ENCODE data around the gene SYNJ1. TPM values are rescaled to one million over a fixed set of nuclear protein-coding genes. Genes with fewer than 3 reads are reported as not detected.

SYNJ1 gene
- total RNA-seq, 1 donor from 2014 or later, result 36.8 TPM

- no peak for DNase-seq
- TF ChIP-seq, protein P1, sequence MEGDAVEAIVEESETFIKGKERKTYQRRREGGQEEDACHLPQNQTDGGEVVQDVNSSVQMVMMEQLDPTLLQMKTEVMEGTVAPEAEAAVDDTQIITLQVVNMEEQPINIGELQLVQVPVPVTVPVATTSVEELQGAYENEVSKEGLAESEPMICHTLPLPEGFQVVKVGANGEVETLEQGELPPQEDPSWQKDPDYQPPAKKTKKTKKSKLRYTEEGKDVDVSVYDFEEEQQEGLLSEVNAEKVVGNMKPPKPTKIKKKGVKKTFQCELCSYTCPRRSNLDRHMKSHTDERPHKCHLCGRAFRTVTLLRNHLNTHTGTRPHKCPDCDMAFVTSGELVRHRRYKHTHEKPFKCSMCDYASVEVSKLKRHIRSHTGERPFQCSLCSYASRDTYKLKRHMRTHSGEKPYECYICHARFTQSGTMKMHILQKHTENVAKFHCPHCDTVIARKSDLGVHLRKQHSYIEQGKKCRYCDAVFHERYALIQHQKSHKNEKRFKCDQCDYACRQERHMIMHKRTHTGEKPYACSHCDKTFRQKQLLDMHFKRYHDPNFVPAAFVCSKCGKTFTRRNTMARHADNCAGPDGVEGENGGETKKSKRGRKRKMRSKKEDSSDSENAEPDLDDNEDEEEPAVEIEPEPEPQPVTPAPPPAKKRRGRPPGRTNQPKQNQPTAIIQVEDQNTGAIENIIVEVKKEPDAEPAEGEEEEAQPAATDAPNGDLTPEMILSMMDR (IDR thresholded peaks at IDR 0.05; ENCODE audit: partially characterized antibody, unreplicated experiment), result no peak
- Mint-ChIP-seq H3K27ac (ENCODE audit: unreplicated experiment) (no peak overlapping the region), H3K4me3 (ENCODE audit: unreplicated experiment) (no peak overlapping the region), H3K36me3 (ENCODE audit: unreplicated experiment) (no peaks in the 10 kb centered on the region), H3K27me3 (ENCODE audit: unreplicated experiment) (peaks cover 2% of the 10 kb centered on the region), H3K4me1 (ENCODE audit: low read depth, unreplicated experiment) (no peaks in the 10 kb centered on the region), H3K9me3 (ENCODE audit: unreplicated experiment) (no peaks in the 10 kb centered on the region)
Observed at GRCh38 chr21:32757804-32758203, 30.0 kb upstream of the SYNJ1 start.

DNA sequence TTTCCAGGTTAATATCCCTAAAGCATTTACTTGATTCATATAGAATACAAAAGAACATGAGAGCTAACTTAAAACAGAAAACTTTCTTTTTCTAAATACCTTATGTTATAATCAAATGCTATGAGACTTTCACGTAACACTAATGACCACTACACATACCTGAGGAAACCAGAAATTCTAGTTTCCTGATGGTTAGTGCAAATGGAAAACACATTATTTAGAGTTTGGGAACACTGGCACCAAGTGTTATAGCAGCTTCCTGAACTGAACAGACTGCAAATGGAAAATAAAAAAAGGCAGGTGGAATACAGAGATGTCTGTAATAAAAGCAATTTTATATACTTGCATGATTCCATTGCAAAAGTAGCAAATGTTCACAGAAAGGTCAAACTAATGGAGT is 28.3 kb upstream of the SYNJ1 start:
- H3K27me3 Mint-ChIP-seq (ENCODE audit: unreplicated experiment), result peaks cover 2% of the 10 kb centered on the region
- H3K9me3 Mint-ChIP-seq (ENCODE audit: unreplicated experiment), result no peaks in the 10 kb centered on the region
- TF ChIP-seq, protein P1 (IDR thresholded peaks at IDR 0.05; ENCODE audit: partially characterized antibody, unreplicated experiment), result no peak
- H3K36me3 Mint-ChIP-seq (ENCODE audit: unreplicated experiment), result no peaks in the 10 kb centered on the region
- H3K27ac Mint-ChIP-seq (ENCODE audit: unreplicated experiment), result no peak overlapping the region
- no peaks in the 10 kb centered on the region for H3K4me1 Mint-ChIP-seq (ENCODE audit: low read depth, unreplicated experiment)
- DNase-seq, result no peak
- no peak overlapping the region for H3K4me3 Mint-ChIP-seq (ENCODE audit: unreplicated experiment)

DNA sequence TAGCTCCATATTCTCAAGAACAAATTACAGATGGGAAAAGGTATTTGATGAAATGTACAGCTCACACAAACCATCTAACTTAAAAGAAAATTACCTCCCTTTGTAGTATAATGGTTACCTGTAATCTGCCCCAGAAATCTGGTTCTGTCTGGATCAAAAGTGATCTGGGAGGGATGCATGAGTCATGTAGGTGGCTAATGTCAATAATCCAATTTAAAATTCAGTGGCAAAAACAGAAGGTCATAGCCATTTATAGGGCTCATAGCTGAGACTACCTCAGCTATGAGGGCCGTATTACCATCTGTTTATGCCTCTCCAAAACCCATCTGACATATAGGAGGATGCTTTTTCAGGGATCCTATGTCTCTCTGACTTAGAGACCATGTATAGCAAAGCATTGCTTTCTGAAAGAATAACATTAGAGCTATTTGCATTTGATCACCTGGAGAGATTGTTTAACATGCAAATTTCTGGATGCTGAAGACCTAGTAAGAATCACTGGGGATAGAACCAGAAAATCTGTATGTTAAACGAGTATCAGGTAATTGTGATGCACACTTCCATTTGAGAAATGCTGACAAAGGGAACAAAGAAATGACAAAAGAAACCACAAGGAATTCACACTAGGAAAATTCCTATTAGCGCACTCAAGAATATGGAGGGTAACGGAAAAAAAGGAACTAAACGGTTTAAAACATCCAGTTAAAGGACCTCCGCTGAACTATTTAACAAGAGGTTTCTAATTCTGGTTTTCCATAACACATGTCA is 26.2 kb upstream of the SYNJ1 start:
- H3K27ac Mint-ChIP-seq (ENCODE audit: unreplicated experiment), result no peak overlapping the region
- H3K36me3 Mint-ChIP-seq (ENCODE audit: unreplicated experiment), result no peaks in the 10 kb centered on the region
- H3K4me1 Mint-ChIP-seq (ENCODE audit: low read depth, unreplicated experiment), result no peaks in the 10 kb centered on the region
- H3K27me3 Mint-ChIP-seq (ENCODE audit: unreplicated experiment), result peaks cover 2% of the 10 kb centered on the region
- no peak overlapping the region for H3K4me3 Mint-ChIP-seq (ENCODE audit: unreplicated experiment)
- DNase-seq, result no peak
- TF ChIP-seq, protein P1 (IDR thresholded peaks at IDR 0.05; ENCODE audit: partially characterized antibody, unreplicated experiment), result no peak
- H3K9me3 Mint-ChIP-seq (ENCODE audit: unreplicated experiment), result no peaks in the 10 kb centered on the region

DNA sequence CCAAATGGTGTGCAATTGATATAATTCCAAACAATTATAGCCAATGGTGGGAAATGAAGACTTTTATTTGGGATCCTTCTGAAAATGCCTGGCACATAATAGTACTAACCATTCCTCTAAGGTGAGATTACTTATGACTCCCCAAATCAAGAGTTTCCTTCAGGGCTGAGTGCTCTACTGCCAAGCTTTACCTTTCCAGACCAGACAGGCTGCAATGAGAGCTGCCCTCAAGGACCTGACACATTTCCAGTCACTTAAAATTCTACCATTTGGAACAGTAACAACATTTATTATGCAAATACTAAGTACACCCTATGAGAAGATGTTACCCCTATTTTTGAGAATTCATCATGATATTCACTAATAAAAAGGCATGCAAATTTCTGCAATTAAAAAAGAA is 22.6 kb upstream of the SYNJ1 start:
- H3K4me3 Mint-ChIP-seq (ENCODE audit: unreplicated experiment), result no peak overlapping the region
- TF ChIP-seq, protein P1 (IDR thresholded peaks at IDR 0.05; ENCODE audit: partially characterized antibody, unreplicated experiment), result no peak
- H3K27ac Mint-ChIP-seq (ENCODE audit: unreplicated experiment), result no peak overlapping the region
- no peaks in the 10 kb centered on the region for H3K4me1 Mint-ChIP-seq (ENCODE audit: low read depth, unreplicated experiment)
- H3K27me3 Mint-ChIP-seq (ENCODE audit: unreplicated experiment), result peaks cover 5% of the 10 kb centered on the region
- H3K36me3 Mint-ChIP-seq (ENCODE audit: unreplicated experiment), result no peaks in the 10 kb centered on the region
- DNase-seq, result no peak
- no peaks in the 10 kb centered on the region for H3K9me3 Mint-ChIP-seq (ENCODE audit: unreplicated experiment)

GRCh38 chr21:32749662-32750061 is 21.8 kb upstream of the SYNJ1 start:
- H3K27me3 Mint-ChIP-seq (ENCODE audit: unreplicated experiment), result peaks cover 5% of the 10 kb centered on the region
- H3K27ac Mint-ChIP-seq (ENCODE audit: unreplicated experiment), result no peak overlapping the region
- no peaks in the 10 kb centered on the region for H3K4me1 Mint-ChIP-seq (ENCODE audit: low read depth, unreplicated experiment)
- TF ChIP-seq, protein P1 (IDR thresholded peaks at IDR 0.05; ENCODE audit: partially characterized antibody, unreplicated experiment), result no peak
- H3K4me3 Mint-ChIP-seq (ENCODE audit: unreplicated experiment), result no peak overlapping the region
- DNase-seq, result no peak
- no peaks in the 10 kb centered on the region for H3K9me3 Mint-ChIP-seq (ENCODE audit: unreplicated experiment)
- H3K36me3 Mint-ChIP-seq (ENCODE audit: unreplicated experiment), result no peaks in the 10 kb centered on the region

Measured in glutamatergic neuron (in vitro differentiated cells).